Activated naive CD8-positive, alpha-beta T cell (primary cell): ENCODE data around the gene ZNF483.
"Not testable (repeated sequence)": the region's sequence is repeated elsewhere in the genome, so short reads cannot be mapped to it uniquely, and the experiment has no call there.

ENCODE experiments used
- H3K27ac Mint-ChIP-seq: one replicate; pipeline ENCODE4 v1.8.0; 2021; ENCODE audit warnings: mixed read lengths
- H3K27me3 Mint-ChIP-seq: one replicate; pipeline ENCODE4 v1.8.0; 2021; ENCODE audit warnings: mixed read lengths
- H3K36me3 Mint-ChIP-seq: one replicate; pipeline ENCODE4 v1.8.0; 2021; ENCODE audit warnings: mixed read lengths
- H3K4me1 Mint-ChIP-seq: one replicate; pipeline ENCODE4 v1.8.0; 2021; ENCODE audit warnings: low read depth, mixed read lengths
- H3K4me3 Mint-ChIP-seq: one replicate; pipeline ENCODE4 v1.8.0; 2021; ENCODE audit warnings: mild to moderate bottlenecking, mixed read lengths
- H3K9me3 Mint-ChIP-seq: one replicate; pipeline ENCODE4 v1.8.0; 2021; ENCODE audit warnings: low read depth, mixed read lengths

The ZNF483 gene

DNA sequence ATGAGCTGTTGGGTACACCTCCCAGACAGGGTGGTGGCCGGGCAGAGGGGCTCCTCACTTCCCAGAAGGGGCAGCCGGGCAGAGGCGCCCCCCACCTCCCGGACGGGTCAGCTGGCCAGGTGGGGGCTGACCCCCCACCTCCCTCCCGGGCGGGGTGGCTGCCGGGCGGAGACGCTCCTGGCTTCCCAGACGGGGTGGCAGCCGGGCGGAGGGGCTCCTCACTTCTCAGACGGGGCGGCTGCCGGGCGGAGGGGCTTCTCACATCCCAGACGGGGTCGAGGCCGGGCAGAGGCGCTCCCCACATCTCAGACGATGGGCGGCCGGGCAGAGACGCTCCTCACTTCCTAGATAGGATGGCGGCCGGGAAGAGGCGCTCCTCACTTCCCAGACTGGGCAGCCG is 92.4 kb downstream of the ZNF483 start:
- H3K27me3 Mint-ChIP-seq, H3K4me3 Mint-ChIP-seq, H3K9me3 Mint-ChIP-seq, H3K27ac Mint-ChIP-seq, H3K36me3 Mint-ChIP-seq, H3K4me1 Mint-ChIP-seq: not testable (repeated sequence)

GRCh38 chr9:111621895-111622480 is 97.0 kb downstream of the ZNF483 start:
- Mint-ChIP-seq H3K27me3 (peaks cover 5% of the 10 kb centered on the region), H3K4me3 (no peak overlapping the region), H3K27ac (no peak overlapping the region), H3K4me1 (no peaks in the 10 kb centered on the region), H3K9me3 (no peaks in the 10 kb centered on the region), H3K36me3 (no peaks in the 10 kb centered on the region)

- H3K36me3 Mint-ChIP-seq, result no peaks in the 10 kb centered on the region
- no peaks in the 10 kb centered on the region for H3K9me3 Mint-ChIP-seq
- peaks cover 5% of the 10 kb centered on the region for H3K27me3 Mint-ChIP-seq
- no peak overlapping the region for H3K27ac Mint-ChIP-seq
- H3K4me1 Mint-ChIP-seq, result no peaks in the 10 kb centered on the region
- no peak overlapping the region for H3K4me3 Mint-ChIP-seq
Measured at GRCh38 chr9:111622626-111623025, 97.6 kb downstream of the ZNF483 start.
